ENCODE measurements around the gene EFS. TPM values are rescaled to one million over a fixed set of nuclear protein-coding genes. Genes with fewer than 3 reads are reported as not detected.

Gene EFS
- total and polyA plus RNA-seq, 12 donors: 1.1 to 6.0 (median 2.3) TPM

GRCh38 chr14:23378612-23379220, 13.7 kb upstream of the EFS start:
- H3K4me1 ChIP-seq: peaks cover 0 to 39% (median 8%) of the 10 kb centered on the region in 9 donors
- H3K4me3 ChIP-seq: no peak overlapping the region
- intact Hi-C loops (cut with DNase I): loop anchor here in 6 of 10 donors (5.0 to 10.0 kb wide), 4 partner anchors 51 to 116 kb away; no protein-coding TSS in a partner anchor
- WGBS, 2 donors: 66 to 70% methylated on average over 11 of the region's 11 CpGs
- H3K36me3 ChIP-seq: peaks cover 0 to 36% (median 8%) of the 10 kb centered on the region in 9 donors
- H3K27ac ChIP-seq: no peak overlapping the region
- H3K9me3 ChIP-seq: no peaks in the 10 kb centered on the region
- TF ChIP-seq CTCF (IDR thresholded peaks at IDR 0.05): no peak
- peak in 6 of 8 donors; percentile 2 to 35 (median 9) for ATAC-seq
- H3K27me3 ChIP-seq: peaks cover 0 to 7% (median 0%) of the 10 kb centered on the region in 7 donors
- no peak for DNase-seq

- Histone ChIP-seq H3K9me3 (no peaks in the 10 kb centered on the region), H3K4me3 (no peak overlapping the region), H3K27ac (peak overlapping the region in 3 of 10 donors; percentile 23 to 44 (median 32)), H3K27me3 (peaks cover 0 to 7% (median 0%) of the 10 kb centered on the region in 7 donors), H3K4me1 (peaks cover 0 to 37% (median 8%) of the 10 kb centered on the region in 9 donors), H3K36me3 (peaks cover 0 to 28% (median 7%) of the 10 kb centered on the region in 9 donors)
- TF ChIP-seq CTCF (IDR thresholded peaks at IDR 0.05): no peak
- DNase-seq: no peak
- peak in 6 of 8 donors; percentile 1 to 19 (median 8) for ATAC-seq
- intact Hi-C loops (cut with DNase I): loop anchor here in 6 of 10 donors (2.0 to 10.0 kb wide), 5 partner anchors 49 to 116 kb away; no protein-coding TSS in a partner anchor
- WGBS, 2 donors: 66 to 69% methylated on average over 14 of the region's 14 CpGs
Observed at GRCh38 chr14:23377573-23378563, 12.9 kb upstream of the EFS start.

- 37 to 45% methylated on average over 11 of the region's 11 CpGs for WGBS, 2 donors
- H3K27ac ChIP-seq: peak overlapping the region in 5 of 10 donors; percentile 22 to 44 (median 30)
- H3K27me3 ChIP-seq: peaks cover 0 to 7% (median 0%) of the 10 kb centered on the region in 7 donors
- intact Hi-C loops (cut with DNase I): loop anchor here in 6 of 10 donors (2.0 to 10.0 kb wide), 5 partner anchors 48 to 115 kb away; no protein-coding TSS in a partner anchor
- no peak for TF ChIP-seq CTCF (IDR thresholded peaks at IDR 0.05)
- ATAC-seq: peak in 2 of 8 donors; percentile 0 to 4
- peaks cover 0 to 21% (median 0%) of the 10 kb centered on the region in 9 donors for H3K36me3 ChIP-seq
- peak overlapping the region in 3 of 10 donors; percentile 23 to 33 (median 32) for H3K4me3 ChIP-seq
- H3K4me1 ChIP-seq: peaks cover 0 to 34% (median 8%) of the 10 kb centered on the region in 9 donors
- H3K9me3 ChIP-seq: no peaks in the 10 kb centered on the region
- no peak for DNase-seq
Observed at GRCh38 chr14:23377198-23377550, 12.2 kb upstream of the EFS start.
